RWPE2 (cell line): Measurements from ENCODE around the gene CA10.

Experiments
- ATAC-seq: fragments of 200-7000 bp; cut with Tn5 transposase; 3 replicates; pipeline ENCODE4 v1.9.1; 2021; ENCODE audit warnings: low read depth
- DNase-seq: peaks from one replicate; pipeline ENCODE4 v3.0.0-alpha.2; 2020; ENCODE audit warnings: low spot score
- H3K27ac ChIP-seq: fragments of 450-650 bp; 2 replicates; pipeline ENCODE4 v1.5.1; 2017; ENCODE audit warnings: mild to moderate bottlenecking; ENCODE audit not compliant: poor library complexity, severe bottlenecking
- H3K27me3 ChIP-seq: fragments of 250-450 bp; sonication (Bioruptor Pico); 2 replicates; pipeline ENCODE4 v1.5.1; 2021; ENCODE audit warnings: mild to moderate bottlenecking, moderate library complexity; ENCODE audit not compliant: insufficient read depth, poor library complexity, severe bottlenecking
- H3K36me3 ChIP-seq: fragments of 250-450 bp; sonication (Bioruptor Pico); 2 replicates; pipeline ENCODE4 v1.5.1; 2020; ENCODE audit warnings: low read depth, mild to moderate bottlenecking, moderate library complexity
- H3K4me1 ChIP-seq: fragments of 250-450 bp; sonication (Bioruptor Pico); 2 replicates; pipeline ENCODE4 v1.5.1; 2021; ENCODE audit warnings: mild to moderate bottlenecking, moderate library complexity; ENCODE audit not compliant: insufficient read depth, poor library complexity, severe bottlenecking
- H3K4me3 ChIP-seq: fragments of 250-450 bp; sonication (Bioruptor Pico); 2 replicates; pipeline ENCODE4 v1.5.1; 2021; ENCODE audit warnings: mild to moderate bottlenecking, moderate library complexity; ENCODE audit not compliant: severe bottlenecking
- H3K9me3 ChIP-seq: fragments of 250-450 bp; sonication (Bioruptor Pico); 2 replicates; pipeline ENCODE4 v1.5.1; 2021; ENCODE audit warnings: mild to moderate bottlenecking, moderate library complexity; ENCODE audit not compliant: severe bottlenecking
- CTCF ChIP-seq: fragments of 450-650 bp; IDR thresholded peaks from one replicate; pipeline ENCODE4 v1.5.1; 2017; ENCODE audit warnings: mild to moderate bottlenecking, moderate library complexity; ENCODE audit not compliant: poor library complexity, severe bottlenecking

The CA10 gene

GRCh38 chr17:52030052-52030451, 128.5 kb downstream of the CA10 start:
- ATAC-seq = no peak

GRCh38 chr17:52027620-52028295, 130.8 kb downstream of the CA10 start:
- H3K27me3 ChIP-seq = no peaks in the 10 kb centered on the region
- DNase-seq (no peak), ATAC-seq (peak; percentile 97)
- H3K4me3 ChIP-seq = no peak overlapping the region
- H3K36me3 ChIP-seq = no peaks in the 10 kb centered on the region
- peak overlapping the region; percentile 85 for H3K27ac ChIP-seq
- peaks cover 17% of the 10 kb centered on the region for H3K4me1 ChIP-seq
- no peak for TF ChIP-seq CTCF
- H3K9me3 ChIP-seq = no peaks in the 10 kb centered on the region

More at GRCh38 chr17:52030052-52030451, 128.5 kb downstream of the CA10 start:
- no peak for TF ChIP-seq CTCF
- no peaks in the 10 kb centered on the region for H3K9me3 ChIP-seq
- no peak overlapping the region for H3K27ac ChIP-seq
- no peaks in the 10 kb centered on the region for H3K36me3 ChIP-seq
- H3K4me1 ChIP-seq = peaks cover 17% of the 10 kb centered on the region
- H3K4me3 ChIP-seq = no peak overlapping the region
- H3K27me3 ChIP-seq = no peaks in the 10 kb centered on the region
- no peak for DNase-seq

GRCh38 chr17:52027081-52027480, 131.4 kb downstream of the CA10 start:
- Histone ChIP-seq H3K4me3 (no peak overlapping the region), H3K36me3 (no peaks in the 10 kb centered on the region), H3K9me3 (no peaks in the 10 kb centered on the region), H3K27me3 (no peaks in the 10 kb centered on the region), H3K4me1 (peaks cover 17% of the 10 kb centered on the region), H3K27ac (peak overlapping the region; percentile 85)
- no peak for TF ChIP-seq CTCF
- DNase-seq (no peak), ATAC-seq (peak; percentile 89)

- no peaks in the 10 kb centered on the region for H3K36me3 ChIP-seq
- no peak for TF ChIP-seq CTCF
- no peak for ATAC-seq
These were observed 132.4 kb downstream of the CA10 start for GRCh38 chr17:52026075-52026474.

GRCh38 chr17:52025236-52025635, 133.3 kb downstream of the CA10 start:
- Histone ChIP-seq H3K27ac (no peak overlapping the region), H3K36me3 (no peaks in the 10 kb centered on the region), H3K4me1 (peaks cover 17% of the 10 kb centered on the region), H3K9me3 (no peaks in the 10 kb centered on the region), H3K27me3 (no peaks in the 10 kb centered on the region), H3K4me3 (no peak overlapping the region)
- no peak for DNase-seq
- no peak for ATAC-seq
- no peak for TF ChIP-seq CTCF

More at GRCh38 chr17:52026075-52026474, 132.4 kb downstream of the CA10 start:
- Histone ChIP-seq H3K4me1 (peaks cover 17% of the 10 kb centered on the region), H3K4me3 (no peak overlapping the region), H3K9me3 (no peaks in the 10 kb centered on the region), H3K27me3 (no peaks in the 10 kb centered on the region), H3K27ac (no peak overlapping the region)
- no peak for DNase-seq
